Neural cell (in vitro differentiated cells): ENCODE measurements around the gene CAMK1D. TPM values are rescaled to one million over a fixed set of nuclear protein-coding genes. Genes with fewer than 3 reads are reported as not detected.

Experiments
- H2AFZ ChIP-seq: fragments of 200-600, 300-800 bp; sonication (generic), shearing (Covaris generic); 2 replicates; pipeline ENCODE4 v1.6.0; 2014; ENCODE audit warnings: low read depth, mild to moderate bottlenecking, antibody characterized with exemption, low read length, moderate library complexity
- H3F3A ChIP-seq: fragments of 200-600 bp; shearing (Covaris generic); 2 replicates; pipeline ENCODE4 v1.6.1; 2016; ENCODE audit warnings: mild to moderate bottlenecking, moderate library complexity, mixed read lengths, antibody characterized with exemption, low read length; ENCODE audit not compliant: insufficient read depth, poor library complexity, severe bottlenecking
- H3K27ac ChIP-seq: fragments of 200-600, 300-800 bp; sonication (generic), shearing (Covaris generic); 2 replicates; pipeline ENCODE4 v1.5.1; 2014; ENCODE audit warnings: mild to moderate bottlenecking, low read length, moderate library complexity
- H3K27me3 ChIP-seq: fragments of 300-800, 200-600 bp; sonication (generic), shearing (Covaris generic); 2 replicates; pipeline ENCODE4 v1.6.0; 2014; ENCODE audit warnings: mild to moderate bottlenecking, low read depth, low read length, moderate library complexity; ENCODE audit not compliant: insufficient read depth
- H3K36me3 ChIP-seq: fragments of 300-800, 200-600 bp; sonication (generic), shearing (Covaris generic); 2 replicates; pipeline ENCODE4 v1.5.1; 2014; ENCODE audit warnings: mild to moderate bottlenecking, antibody characterized with exemption, low read length, moderate library complexity; ENCODE audit not compliant: insufficient read depth
- H3K4me2 ChIP-seq: fragments of 300-800, 200-600 bp; sonication (generic), shearing (Covaris generic); 2 replicates; pipeline ENCODE4 v1.6.0; 2014; ENCODE audit warnings: mild to moderate bottlenecking, low read length
- H3K4me3 ChIP-seq: fragments of 300-800, 200-600 bp; sonication (generic), shearing (Covaris generic); 2 replicates; pipeline ENCODE4 v1.5.1; 2014; ENCODE audit warnings: mild to moderate bottlenecking, low read length, moderate library complexity
- H3K79me2 ChIP-seq: fragments of 200-600 bp; shearing (Covaris generic); replicated peaks from 2 replicates; pipeline ENCODE4 v1.6.0; 2014; ENCODE audit warnings: mild to moderate bottlenecking, low read length, moderate library complexity; ENCODE audit not compliant: insufficient read depth
- H3K9ac ChIP-seq: fragments of 300-800, 200-600 bp; sonication (generic), shearing (Covaris generic); 2 replicates; pipeline ENCODE4 v1.6.1; 2016; ENCODE audit warnings: mild to moderate bottlenecking, low read length, mixed read lengths
- H3K9me2 ChIP-seq: fragments of 200-600 bp; shearing (Covaris generic); 2 replicates; pipeline ENCODE4 v1.6.1; 2016; ENCODE audit warnings: mild to moderate bottlenecking, low read length, mixed read lengths; ENCODE audit not compliant: insufficient read depth
- H3K9me3 ChIP-seq: fragments of 200-600, 300-800 bp; sonication (generic), shearing (Covaris generic); 2 replicates; pipeline ENCODE4 v1.6.1; 2016; ENCODE audit warnings: mild to moderate bottlenecking, mixed run types, low read length, moderate library complexity, mixed read lengths
- H4K20me1 ChIP-seq: fragments of 200-600 bp; shearing (Covaris generic); 2 replicates; pipeline ENCODE4 v1.6.1; 2016; ENCODE audit warnings: mild to moderate bottlenecking, mixed run types; ENCODE audit not compliant: insufficient read depth
- CTCF ChIP-seq: fragments of 450-650 bp; IDR thresholded peaks from 2 replicates; pipeline ENCODE4 v1.5.1; 2014; ENCODE audit warnings: antibody characterized with exemption, mild to moderate bottlenecking, moderate library complexity; ENCODE audit not compliant: poor library complexity, severe bottlenecking
- EP300 ChIP-seq: fragments of 450-650 bp; conservative IDR thresholded peaks from 2 replicates; pipeline ENCODE4 v1.6.1; 2014; ENCODE audit warnings: antibody characterized with exemption, mild to moderate bottlenecking, moderate library complexity; ENCODE audit not compliant: poor library complexity, severe bottlenecking
- EZH2 ChIP-seq: fragments of 200-600, 300-800 bp; shearing (Covaris generic), sonication (generic); IDR thresholded peaks from 2 replicates; pipeline ENCODE4 v1.6.1; 2014; ENCODE audit warnings: antibody characterized with exemption, low read length, borderline replicate concordance, mild to moderate bottlenecking; ENCODE audit not compliant: insufficient read depth, poor library complexity, severe bottlenecking
- MXI1 ChIP-seq: fragments of 450-650 bp; conservative IDR thresholded peaks from 2 replicates; pipeline ENCODE4 v1.6.1; 2014; ENCODE audit warnings: antibody characterized with exemption, mild to moderate bottlenecking; ENCODE audit not compliant: poor library complexity, severe bottlenecking
- POLR2AphosphoS5 ChIP-seq: IDR thresholded peaks from 2 replicates; pipeline ENCODE4 v1.6.1; 2012
- RAD21 ChIP-seq: fragments of 450-650 bp; conservative IDR thresholded peaks from 2 replicates; pipeline ENCODE4 v1.6.1; 2014; ENCODE audit warnings: antibody characterized with exemption, mild to moderate bottlenecking, moderate library complexity
- REST ChIP-seq: IDR thresholded peaks from 2 replicates; pipeline ENCODE4 v1.6.1; 2012; ENCODE audit warnings: borderline replicate concordance
- SMC3 ChIP-seq: fragments of 450-650 bp; conservative IDR thresholded peaks from 2 replicates; pipeline ENCODE4 v1.6.1; 2014; ENCODE audit warnings: antibody characterized with exemption, mild to moderate bottlenecking, moderate library complexity; ENCODE audit not compliant: poor library complexity
- TAF1 ChIP-seq: IDR thresholded peaks from 2 replicates; pipeline ENCODE4 v1.6.1; 2012; ENCODE audit warnings: low read depth
- polyA plus RNA-seq: library from polyadenylated mRNA; depleted of rRNA; stranded (reverse); fragments of >200 nt; gene quantifications from 2 replicates; pipeline ENCODE4 v1.2.3, GENCODE V29; 2014

CAMK1D gene
- polyA plus RNA-seq, 1 donor from 2014 or later: 13.8 TPM

- H3K4me3 ChIP-seq: no peak overlapping the region
- no peaks in the 10 kb centered on the region for H4K20me1 ChIP-seq
- no peak overlapping the region for H3K27ac ChIP-seq
- H3K9ac ChIP-seq: no peak overlapping the region
- no peak overlapping the region for H2AFZ ChIP-seq
- no peak overlapping the region for H3K4me2 ChIP-seq
- no peaks in the 10 kb centered on the region for H3K79me2 ChIP-seq
- no peaks in the 10 kb centered on the region for H3K9me2 ChIP-seq
- TF ChIP-seq MXI1 (no peak), TAF1 (no peak), POLR2AphosphoS5 (no peak), EP300 (no peak), RAD21 (no peak)
- no peaks in the 10 kb centered on the region for H3K27me3 ChIP-seq
- H3K36me3 ChIP-seq: no peaks in the 10 kb centered on the region
- no peaks in the 10 kb centered on the region for H3F3A ChIP-seq
- no peaks in the 10 kb centered on the region for H3K9me3 ChIP-seq
Observed at GRCh38 chr10:12755075-12755474, 405.7 kb downstream of the CAMK1D start.

GRCh38 chr10:12757351-12757750 lies 408.0 kb downstream of the CAMK1D start:
- no peaks in the 10 kb centered on the region for H4K20me1 ChIP-seq
- no peak overlapping the region for H2AFZ ChIP-seq
- no peaks in the 10 kb centered on the region for H3K36me3 ChIP-seq
- H3K9ac ChIP-seq: no peak overlapping the region
- H3K9me3 ChIP-seq: no peaks in the 10 kb centered on the region
- no peaks in the 10 kb centered on the region for H3K9me2 ChIP-seq
- no peak overlapping the region for H3K4me3 ChIP-seq
- no peaks in the 10 kb centered on the region for H3F3A ChIP-seq
- TF ChIP-seq RAD21 (no peak), EZH2 (no peak), EP300 (no peak), SMC3 (no peak), MXI1 (no peak), POLR2AphosphoS5 (no peak), TAF1 (no peak), CTCF (no peak), REST (no peak)
- H3K27me3 ChIP-seq: no peaks in the 10 kb centered on the region
- H3K79me2 ChIP-seq: no peaks in the 10 kb centered on the region
- no peak overlapping the region for H3K4me2 ChIP-seq
- no peak overlapping the region for H3K27ac ChIP-seq

GRCh38 chr10:12758271-12758670 lies 408.9 kb downstream of the CAMK1D start:
- H3K9ac ChIP-seq: no peak overlapping the region
- H3K4me3 ChIP-seq: no peak overlapping the region
- H3K36me3 ChIP-seq: no peaks in the 10 kb centered on the region
- no peak overlapping the region for H3K4me2 ChIP-seq
- no peak overlapping the region for H3K27ac ChIP-seq
- H3K9me3 ChIP-seq: no peaks in the 10 kb centered on the region
- no peaks in the 10 kb centered on the region for H3K27me3 ChIP-seq
- no peaks in the 10 kb centered on the region for H4K20me1 ChIP-seq
- no peaks in the 10 kb centered on the region for H3F3A ChIP-seq
- no peaks in the 10 kb centered on the region for H3K79me2 ChIP-seq
- TF ChIP-seq POLR2AphosphoS5: no peak
- no peak for TF ChIP-seq SMC3
- TF ChIP-seq REST: no peak
- TF ChIP-seq TAF1: no peak
- TF ChIP-seq CTCF: no peak
- TF ChIP-seq RAD21: no peak
- TF ChIP-seq EP300: no peak
- TF ChIP-seq EZH2: no peak
- TF ChIP-seq MXI1: no peak
- no peaks in the 10 kb centered on the region for H3K9me2 ChIP-seq
- no peak overlapping the region for H2AFZ ChIP-seq
